AG09309 (cell line): Measurements from ENCODE around the gene MGAT5B.
A peak's percentile ranks its signal among the peaks of the same experiment; 100 is the strongest.

Experiments
- DNase-seq: peaks from one replicate; pipeline ENCODE4 v3.0.0-alpha.2; 2010; ENCODE audit warnings: low read depth
- H3K4me3 ChIP-seq: 2 replicates; pipeline ENCODE4 v1.5.1; 2011; ENCODE audit warnings: mild to moderate bottlenecking, low read depth, low read length, moderate library complexity; ENCODE audit not compliant: control insufficient read depth
- CTCF ChIP-seq: IDR thresholded peaks from 2 replicates; pipeline ENCODE4 v1.5.1; 2011; ENCODE audit warnings: mild to moderate bottlenecking, low read depth, low read length, inconsistent platforms; ENCODE audit not compliant: insufficient read depth, control insufficient read depth; ENCODE audit errors: missing control alignments

The MGAT5B gene

GRCh38 chr17:76881966-76882365 lies 13.8 kb downstream of the MGAT5B start:
- DNase-seq: no peak
- no peak for TF ChIP-seq CTCF
- no peak overlapping the region for H3K4me3 ChIP-seq

- H3K4me3 ChIP-seq: no peak overlapping the region
- DNase-seq: no peak
- TF ChIP-seq CTCF: no peak
Measured at GRCh38 chr17:76883744-76884525, 15.7 kb downstream of the MGAT5B start.

GRCh38 chr17:76884995-76885893 lies 17.0 kb downstream of the MGAT5B start:
- no peak for TF ChIP-seq CTCF
- DNase-seq: no peak
- no peak overlapping the region for H3K4me3 ChIP-seq

- DNase-seq: no peak
- no peak for TF ChIP-seq CTCF
- H3K4me3 ChIP-seq: no peak overlapping the region
Measured at GRCh38 chr17:76885894-76886290, 17.7 kb downstream of the MGAT5B start.

GRCh38 chr17:76886395-76886794 lies 18.2 kb downstream of the MGAT5B start:
- DNase-seq: no peak
- TF ChIP-seq CTCF: no peak
- H3K4me3 ChIP-seq: no peak overlapping the region

GRCh38 chr17:76887802-76888201 lies 19.6 kb downstream of the MGAT5B start:
- no peak overlapping the region for H3K4me3 ChIP-seq
- TF ChIP-seq CTCF: peak; percentile 28
- no peak for DNase-seq
